HEK293 (cell line): ENCODE results near the gene LIPK.

Experiments
- CTCF ChIA-PET: fragments of 350-600 bp; formaldehyde crosslinking; extraction: SDS; loops from one replicate; lab custom pipeline; 2021; ENCODE audit warnings: antibody characterized with exemption; lab: Yijun Ruan, JAX
- POLR2A ChIA-PET: fragments of 300-600 bp; formaldehyde crosslinking; extraction: SDS; loops from one replicate; lab custom pipeline; 2020; ENCODE audit warnings: antibody characterized with exemption, inconsistent platforms; lab: Yijun Ruan, JAX
- H3K27ac ChIP-seq: fragments of 200-500 bp; sonication (Bioruptor generic); 2 replicates; pipeline ENCODE4 v1.5.1; 2014; ENCODE audit warnings: low read depth, low read length, control low read depth, inconsistent platforms; ENCODE audit errors: extremely low read depth
- H3K36me3 ChIP-seq, 2 experiments: fragments of 200-500 bp in 1 of 2; sonication (Bioruptor generic) in 1 of 2; 1 replicate in 1 of 2; 2 replicates in 1 of 2; pipeline ENCODE4 v1.5.1; 2014 to 2017; ENCODE audit warnings: inconsistent platforms in 2 of 2, low read length in 2 of 2; ENCODE audit not compliant: control insufficient read depth in 2 of 2, insufficient read depth in 1 of 2
- H3K4me1 ChIP-seq: fragments of 200-500 bp; sonication (Bioruptor generic); 2 replicates; pipeline ENCODE4 v1.5.1; 2014; ENCODE audit warnings: mild to moderate bottlenecking, low read length, inconsistent platforms; ENCODE audit not compliant: control insufficient read depth, insufficient read depth
- H3K4me3 ChIP-seq: 2 replicates; pipeline ENCODE4 v1.5.1; 2011; ENCODE audit warnings: low read depth, mild to moderate bottlenecking, control low read depth, low read length, moderate library complexity
- H3K9me3 ChIP-seq: fragments of 200-500 bp; sonication (Bioruptor generic); 2 replicates; pipeline ENCODE4 v1.5.1; 2014; ENCODE audit warnings: low read depth, low read length, inconsistent platforms; ENCODE audit not compliant: control insufficient read depth, insufficient read depth
- KLF1 ChIP-seq: fragments of 450-650 bp; formaldehyde crosslinking; IDR thresholded peaks from 2 replicates; pipeline ENCODE4 v1.5.1; 2016; ENCODE audit warnings: missing biosample characterization, missing genetic modification characterization
- KLF8 ChIP-seq: fragments of 450-650 bp; formaldehyde crosslinking; IDR thresholded peaks from 2 replicates; pipeline ENCODE4 v1.5.1; 2016; ENCODE audit warnings: missing biosample characterization, missing genetic modification characterization
- ZNF214 ChIP-seq: fragments of 450-650 bp; formaldehyde crosslinking; IDR thresholded peaks from 2 replicates; pipeline ENCODE4 v1.5.1; 2017; ENCODE audit warnings: missing biosample characterization, mild to moderate bottlenecking, missing genetic modification characterization, borderline replicate concordance
- ZNF239 ChIP-seq: fragments of 450-650 bp; formaldehyde crosslinking; IDR thresholded peaks from 2 replicates; pipeline ENCODE4 v1.5.1; 2016; ENCODE audit warnings: missing biosample characterization, missing genetic modification characterization
- ZNF248 ChIP-seq: fragments of 450-650 bp; formaldehyde crosslinking; IDR thresholded peaks from 2 replicates; pipeline ENCODE4 v1.5.1; 2017; ENCODE audit warnings: missing biosample characterization, missing genetic modification characterization
- ZNF416 ChIP-seq: fragments of 450-650 bp; formaldehyde crosslinking; IDR thresholded peaks from 2 replicates; pipeline ENCODE4 v1.5.1; 2016; ENCODE audit warnings: missing biosample characterization, missing genetic modification characterization
- ZNF473 ChIP-seq: fragments of 450-650 bp; formaldehyde crosslinking; IDR thresholded peaks from 2 replicates; pipeline ENCODE4 v1.5.1; 2017; ENCODE audit warnings: missing biosample characterization, missing genetic modification characterization
- ZNF623 ChIP-seq: fragments of 450-650 bp; formaldehyde crosslinking; IDR thresholded peaks from 2 replicates; pipeline ENCODE4 v1.5.1; 2016; ENCODE audit warnings: missing biosample characterization, missing genetic modification characterization
- ZNF626 ChIP-seq: fragments of 450-650 bp; sonication (Bioruptor Pico); formaldehyde crosslinking; IDR thresholded peaks from 2 replicates; pipeline ENCODE4 v1.5.1; 2018; ENCODE audit warnings: missing biosample characterization, missing genetic modification characterization, inconsistent platforms
- ZNF777 ChIP-seq: fragments of 450-650 bp; formaldehyde crosslinking; IDR thresholded peaks from 2 replicates; pipeline ENCODE4 v1.5.1; 2017; ENCODE audit warnings: missing biosample characterization, missing genetic modification characterization, borderline replicate concordance
- ZNF843 ChIP-seq: fragments of 450-650 bp; formaldehyde crosslinking; IDR thresholded peaks from 2 replicates; pipeline ENCODE4 v1.5.1; 2016; ENCODE audit warnings: missing biosample characterization, missing genetic modification characterization
- ZSCAN30 ChIP-seq: fragments of 450-650 bp; IDR thresholded peaks from 2 replicates; pipeline ENCODE4 v1.5.1; 2018; ENCODE audit warnings: missing biosample characterization, mild to moderate bottlenecking, missing genetic modification characterization, moderate library complexity
- TF ChIP-seq, protein P1 (sequence below): fragments of 450-650 bp; formaldehyde crosslinking; IDR thresholded peaks from 2 replicates; pipeline ENCODE4 v1.5.1; 2016; ENCODE audit warnings: missing biosample characterization, missing genetic modification characterization
- TF ChIP-seq, protein P2 (sequence below): fragments of 450-650 bp; formaldehyde crosslinking; conservative IDR thresholded peaks from 2 replicates; pipeline ENCODE4 v1.5.1; 2016; ENCODE audit warnings: low read depth, missing biosample characterization, missing genetic modification characterization

LIPK gene

GRCh38 chr10:88754287-88754686, 48.2 kb downstream of the LIPK start (continued):
- TF ChIP-seq ZNF777 (no peak), ZNF473 (no peak), ZNF416 (tag by site-specific recombination) (no peak), KLF8 (tag by site-specific recombination) (no peak)

- POLR2A ChIA-PET = no interaction called here
- TF ChIP-seq ZNF248 (tag by site-specific recombination) (no peak), ZNF623 (tag by site-specific recombination) (no peak), ZNF239 (tag by site-specific recombination) (no peak), ZNF843 (no peak), ZNF626 (no peak)
- H3K4me1 ChIP-seq = no peaks in the 10 kb centered on the region
- no peaks in the 10 kb centered on the region for H3K9me3 ChIP-seq
- H3K36me3 ChIP-seq = no peaks in the 10 kb centered on the region
- H3K27ac ChIP-seq = no peak overlapping the region
- no peak overlapping the region for H3K4me3 ChIP-seq
- CTCF ChIA-PET = interaction anchor here (0.5 kb wide), 1 partner anchor 11 kb away, joined by 3 read pairs; no protein-coding TSS in a partner anchor
Measured at GRCh38 chr10:88755753-88756152, 49.7 kb downstream of the LIPK start.

DNA sequence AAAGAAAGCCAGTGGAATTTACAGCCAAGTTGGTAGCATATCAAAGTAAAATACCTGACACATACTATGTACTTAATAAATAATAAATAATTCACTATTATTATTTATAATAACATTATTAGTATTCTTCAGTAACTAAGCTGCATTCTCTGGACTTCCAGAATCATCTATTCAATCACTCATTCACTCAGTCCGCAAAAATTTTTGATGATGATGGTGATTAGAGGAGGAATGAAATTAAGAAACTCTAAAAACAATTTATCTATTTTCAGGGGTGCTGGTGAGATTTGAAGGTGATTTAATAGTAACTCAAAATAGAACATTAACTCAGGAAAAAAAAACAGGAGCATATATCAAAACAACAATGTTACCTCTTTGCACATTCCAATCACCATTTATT, 50.6 kb downstream of the LIPK start:
- ChIA-PET POLR2A (no interaction called here), CTCF (interaction anchor here (0.6 kb wide), 1 partner anchor 177 kb away, joined by 5 read pairs; no protein-coding TSS in a partner anchor)
- TF ChIP-seq ZNF214 (tag by site-specific recombination) = no peak
- TF ChIP-seq, protein P1, sequence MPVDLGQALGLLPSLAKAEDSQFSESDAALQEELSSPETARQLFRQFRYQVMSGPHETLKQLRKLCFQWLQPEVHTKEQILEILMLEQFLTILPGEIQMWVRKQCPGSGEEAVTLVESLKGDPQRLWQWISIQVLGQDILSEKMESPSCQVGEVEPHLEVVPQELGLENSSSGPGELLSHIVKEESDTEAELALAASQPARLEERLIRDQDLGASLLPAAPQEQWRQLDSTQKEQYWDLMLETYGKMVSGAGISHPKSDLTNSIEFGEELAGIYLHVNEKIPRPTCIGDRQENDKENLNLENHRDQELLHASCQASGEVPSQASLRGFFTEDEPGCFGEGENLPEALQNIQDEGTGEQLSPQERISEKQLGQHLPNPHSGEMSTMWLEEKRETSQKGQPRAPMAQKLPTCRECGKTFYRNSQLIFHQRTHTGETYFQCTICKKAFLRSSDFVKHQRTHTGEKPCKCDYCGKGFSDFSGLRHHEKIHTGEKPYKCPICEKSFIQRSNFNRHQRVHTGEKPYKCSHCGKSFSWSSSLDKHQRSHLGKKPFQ (tag by site-specific recombination) = no peak
- no peak for TF ChIP-seq ZSCAN30 (tag by site-specific recombination)
- Histone ChIP-seq H3K27ac (no peak overlapping the region), H3K9me3 (no peaks in the 10 kb centered on the region), H3K4me3 (no peak overlapping the region), H3K36me3 (no peaks in the 10 kb centered on the region), H3K4me1 (no peaks in the 10 kb centered on the region)

DNA sequence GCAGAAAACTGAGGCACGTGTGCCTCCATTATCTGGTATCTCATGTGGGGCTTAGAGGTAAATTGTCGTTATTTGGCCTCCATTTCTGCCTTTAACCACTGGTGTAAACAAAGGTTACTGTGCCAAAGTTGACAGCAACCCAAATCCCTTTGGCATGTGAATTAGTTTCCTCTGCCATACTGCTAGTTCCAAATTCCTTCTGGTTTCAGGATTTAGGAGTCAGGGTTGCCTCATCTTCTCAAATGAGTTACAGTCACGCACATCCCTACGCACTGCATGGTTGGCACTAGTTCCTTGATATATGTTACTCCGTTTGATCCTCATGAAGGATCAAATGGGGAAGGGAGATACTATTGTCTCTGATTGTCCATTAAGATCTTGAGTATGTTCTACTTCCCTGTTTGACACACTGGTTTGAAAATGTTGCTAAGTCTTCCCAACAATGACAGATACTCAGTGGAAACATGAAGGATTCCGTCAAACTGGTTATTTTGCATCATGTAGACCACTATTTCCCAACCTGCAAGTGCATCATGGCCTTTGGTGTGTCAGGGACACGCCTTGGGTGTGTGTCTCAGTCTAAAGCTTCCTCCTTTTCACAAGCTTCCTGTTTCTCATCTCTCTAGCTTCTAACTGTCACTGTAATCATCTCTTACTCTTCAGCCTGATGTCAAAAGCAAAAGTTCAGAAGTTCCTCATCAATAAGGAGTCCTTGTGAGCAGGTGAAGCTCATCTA, 53.5 kb downstream of the LIPK start, which contains the start of gene LIPN:
Gene LIPN, plus strand, starts transcription at position 655 of the 736 bp plus-strand sequence. CDS start 1,386 bp downstream, outside the sequence.
- POLR2A ChIA-PET = no interaction called here
- no peak for TF ChIP-seq KLF1 (tag by site-specific recombination)
- TF ChIP-seq, protein P2, sequence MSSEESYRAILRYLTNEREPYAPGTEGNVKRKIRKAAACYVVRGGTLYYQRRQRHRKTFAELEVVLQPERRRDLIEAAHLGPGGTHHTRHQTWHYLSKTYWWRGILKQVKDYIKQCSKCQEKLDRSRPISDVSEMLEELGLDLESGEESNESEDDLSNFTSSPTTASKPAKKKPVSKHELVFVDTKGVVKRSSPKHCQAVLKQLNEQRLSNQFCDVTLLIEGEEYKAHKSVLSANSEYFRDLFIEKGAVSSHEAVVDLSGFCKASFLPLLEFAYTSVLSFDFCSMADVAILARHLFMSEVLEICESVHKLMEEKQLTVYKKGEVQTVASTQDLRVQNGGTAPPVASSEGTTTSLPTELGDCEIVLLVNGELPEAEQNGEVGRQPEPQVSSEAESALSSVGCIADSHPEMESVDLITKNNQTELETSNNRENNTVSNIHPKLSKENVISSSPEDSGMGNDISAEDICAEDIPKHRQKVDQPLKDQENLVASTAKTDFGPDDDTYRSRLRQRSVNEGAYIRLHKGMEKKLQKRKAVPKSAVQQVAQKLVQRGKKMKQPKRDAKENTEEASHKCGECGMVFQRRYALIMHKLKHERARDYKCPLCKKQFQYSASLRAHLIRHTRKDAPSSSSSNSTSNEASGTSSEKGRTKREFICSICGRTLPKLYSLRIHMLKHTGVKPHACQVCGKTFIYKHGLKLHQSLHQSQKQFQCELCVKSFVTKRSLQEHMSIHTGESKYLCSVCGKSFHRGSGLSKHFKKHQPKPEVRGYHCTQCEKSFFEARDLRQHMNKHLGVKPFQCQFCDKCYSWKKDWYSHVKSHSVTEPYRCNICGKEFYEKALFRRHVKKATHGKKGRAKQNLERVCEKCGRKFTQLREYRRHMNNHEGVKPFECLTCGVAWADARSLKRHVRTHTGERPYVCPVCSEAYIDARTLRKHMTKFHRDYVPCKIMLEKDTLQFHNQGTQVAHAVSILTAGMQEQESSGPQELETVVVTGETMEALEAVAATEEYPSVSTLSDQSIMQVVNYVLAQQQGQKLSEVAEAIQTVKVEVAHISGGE (tag by site-specific recombination) = 0 out of 2 replicates have a peak, but pooled peaks have one; percentile 31

More for the DNA sequence above, 53.5 kb downstream of the LIPK start, which contains the start of gene LIPN:
- no peaks in the 10 kb centered on the region for H3K36me3 ChIP-seq
- H3K9me3 ChIP-seq = no peaks in the 10 kb centered on the region
- no peak within 1 kb of the TSS for H3K4me3 ChIP-seq
- no peaks in the 10 kb centered on the region for H3K4me1 ChIP-seq
- H3K27ac ChIP-seq = no peak within 1 kb of the TSS
- CTCF ChIA-PET = interaction anchor here (1.0 to 1.2 kb wide), 2 partner anchors 30 to 228 kb away, joined by 3 to 5 read pairs; no protein-coding TSS in a partner anchor
